NCI-H2107 treated with DMSO at 0.1 percent for 48 hours (cell line): ENCODE results near the gene SRSF1.
A peak's percentile ranks its signal among the peaks of the same experiment; 100 is the strongest.
"Not testable (repeated sequence)": the region's sequence is repeated elsewhere in the genome, so short reads cannot be mapped to it uniquely, and the experiment has no call there.

Experiments used
- DNase-seq: peaks from one replicate; lab custom pipeline; 2025; ENCODE audit not compliant: unreplicated experiment; lab: John Stamatoyannopoulos, UW

Gene SRSF1

GRCh38 chr17:57993471-57994365 is 13.3 kb downstream of the SRSF1 start:
- DNase-seq = peak; percentile 79

GRCh38 chr17:57991537-57991936 is 15.5 kb downstream of the SRSF1 start:
- DNase-seq = no peak

GRCh38 chr17:57990037-57990436 is 17.0 kb downstream of the SRSF1 start:
- no peak for DNase-seq

GRCh38 chr17:57988301-57989250 is 18.5 kb downstream of the SRSF1 start:
- peak; percentile 32 for DNase-seq

- DNase-seq = peak; percentile 45
These were observed 19.3 kb downstream of the SRSF1 start, which contains the start of gene VEZF1 for GRCh38 chr17:57987581-57988300. TSS of gene VEZF1 (minus strand) at chr17:57988254. CDS start at chr17:57988111, 143 bp downstream.

GRCh38 chr17:57986841-57987580 is 20.0 kb downstream of the SRSF1 start:
- DNase-seq = no peak

GRCh38 chr17:57985675-57985974 is 21.4 kb downstream of the SRSF1 start:
- no peak for DNase-seq

- no peak for DNase-seq
These were observed 21.9 kb downstream of the SRSF1 start for GRCh38 chr17:57984936-57985674.

- peak; percentile 18 for DNase-seq
These were observed 22.7 kb downstream of the SRSF1 start for GRCh38 chr17:57984261-57984890.

- DNase-seq = no peak
These were observed 23.6 kb downstream of the SRSF1 start for GRCh38 chr17:57983446-57983845.

- no peak for DNase-seq
These were observed 24.4 kb downstream of the SRSF1 start for GRCh38 chr17:57982452-57983170.

GRCh38 chr17:57980522-57980921 is 26.5 kb downstream of the SRSF1 start:
- peak; percentile 62 for DNase-seq

- DNase-seq = no peak
These were observed 28.0 kb downstream of the SRSF1 start for GRCh38 chr17:57979076-57979475.

GRCh38 chr17:57976594-57976993 is 30.5 kb downstream of the SRSF1 start:
- DNase-seq = no peak

- DNase-seq = no peak
These were observed 32.0 kb downstream of the SRSF1 start for GRCh38 chr17:57975044-57975443.

- DNase-seq = not testable (repeated sequence)
These were observed 32.8 kb downstream of the SRSF1 start for GRCh38 chr17:57974053-57974824.

GRCh38 chr17:57972151-57972550 is 34.9 kb downstream of the SRSF1 start:
- DNase-seq = no peak

GRCh38 chr17:57971572-57971971 is 35.5 kb downstream of the SRSF1 start:
- no peak for DNase-seq
